Endothelial cell (in vitro differentiated cells): Measurements from ENCODE around the gene ZNF469. TPM values are rescaled to one million over a fixed set of nuclear protein-coding genes. Genes with fewer than 3 reads are reported as not detected.

ENCODE experiments used
- DNase-seq: peaks from one replicate; pipeline ENCODE4 v3.0.0; 2021; ENCODE audit warnings: low spot score
- H3K27ac Mint-ChIP-seq: one replicate; pipeline ENCODE4 v1.8.0; 2021; ENCODE audit warnings: mixed read lengths, inconsistent platforms; ENCODE audit not compliant: unreplicated experiment
- H3K27me3 Mint-ChIP-seq: one replicate; pipeline ENCODE4 v1.8.0; 2021; ENCODE audit warnings: mild to moderate bottlenecking, moderate library complexity, mixed read lengths, inconsistent platforms; ENCODE audit not compliant: unreplicated experiment
- H3K36me3 Mint-ChIP-seq: one replicate; pipeline ENCODE4 v1.8.0; 2021; ENCODE audit warnings: mild to moderate bottlenecking, low read depth, mixed read lengths, inconsistent platforms; ENCODE audit not compliant: unreplicated experiment
- H3K4me1 Mint-ChIP-seq: one replicate; pipeline ENCODE4 v1.8.0; 2021; ENCODE audit warnings: mild to moderate bottlenecking, mixed read lengths, inconsistent platforms; ENCODE audit not compliant: unreplicated experiment
- H3K4me3 Mint-ChIP-seq: one replicate; pipeline ENCODE4 v1.8.0; 2021; ENCODE audit warnings: mild to moderate bottlenecking, mixed read lengths, inconsistent platforms; ENCODE audit not compliant: unreplicated experiment
- H3K9me3 Mint-ChIP-seq: one replicate; pipeline ENCODE4 v1.8.0; 2021; ENCODE audit warnings: mixed read lengths, inconsistent platforms; ENCODE audit not compliant: unreplicated experiment
- total RNA-seq: library from RNA; stranded (reverse); fragmentation: NEBNext Ultra II Directional; extraction: Animal tissue kit (Norgen Biotek cat#: 25700); gene quantifications from one replicate; pipeline ENCODE4 v1.2.1, GENCODE V29; 2021; ENCODE audit not compliant: unreplicated experiment
- TF ChIP-seq, protein P1 (sequence below): fragments of 200-600 bp; sonication (generic); IDR thresholded peaks from one replicate; pipeline ENCODE4 v1.5.0; 2021; ENCODE audit warnings: antibody characterized with exemption; ENCODE audit not compliant: unreplicated experiment

Gene ZNF469
- total RNA-seq, 1 donor from 2014 or later = 14.7 TPM

DNA sequence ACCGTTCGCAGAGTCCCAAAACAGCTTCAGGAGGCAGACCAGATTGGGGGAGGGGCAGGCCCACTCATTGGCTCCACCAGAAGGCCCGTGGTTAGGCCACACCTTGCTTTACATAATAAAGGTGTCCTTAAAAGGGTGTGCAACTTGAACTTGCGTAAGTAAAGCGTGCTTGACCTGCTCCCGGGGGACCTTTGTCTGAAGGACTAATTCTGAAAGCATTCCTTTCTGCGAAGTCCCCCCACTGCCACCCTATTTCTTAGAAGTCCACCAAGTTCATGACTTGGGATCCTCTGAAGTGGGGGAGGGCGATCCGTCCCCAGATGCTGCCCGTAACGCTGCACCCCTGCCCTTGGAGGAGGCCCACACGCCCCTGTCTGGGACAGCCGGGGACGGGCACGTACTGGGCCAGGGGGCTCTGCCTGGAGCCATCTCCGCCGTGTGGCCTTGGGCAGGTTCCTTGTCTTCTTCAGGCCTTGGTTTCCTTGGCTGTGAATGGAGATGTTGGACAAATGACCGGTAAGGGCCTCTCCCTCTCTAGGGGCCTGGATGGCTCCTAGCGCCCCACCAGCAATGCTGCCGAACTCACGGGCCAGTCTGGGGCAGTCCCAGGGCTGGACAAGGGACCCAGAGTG lies 823 bp upstream of the ZNF469 start:
- DNase-seq = no peak
- Mint-ChIP-seq H3K4me3 (no peak overlapping the region), H3K36me3 (no peaks in the 10 kb centered on the region), H3K4me1 (peaks cover 4% of the 10 kb centered on the region), H3K27me3 (peaks cover 22% of the 10 kb centered on the region), H3K27ac (no peak overlapping the region), H3K9me3 (no peaks in the 10 kb centered on the region)
- TF ChIP-seq, protein P1, sequence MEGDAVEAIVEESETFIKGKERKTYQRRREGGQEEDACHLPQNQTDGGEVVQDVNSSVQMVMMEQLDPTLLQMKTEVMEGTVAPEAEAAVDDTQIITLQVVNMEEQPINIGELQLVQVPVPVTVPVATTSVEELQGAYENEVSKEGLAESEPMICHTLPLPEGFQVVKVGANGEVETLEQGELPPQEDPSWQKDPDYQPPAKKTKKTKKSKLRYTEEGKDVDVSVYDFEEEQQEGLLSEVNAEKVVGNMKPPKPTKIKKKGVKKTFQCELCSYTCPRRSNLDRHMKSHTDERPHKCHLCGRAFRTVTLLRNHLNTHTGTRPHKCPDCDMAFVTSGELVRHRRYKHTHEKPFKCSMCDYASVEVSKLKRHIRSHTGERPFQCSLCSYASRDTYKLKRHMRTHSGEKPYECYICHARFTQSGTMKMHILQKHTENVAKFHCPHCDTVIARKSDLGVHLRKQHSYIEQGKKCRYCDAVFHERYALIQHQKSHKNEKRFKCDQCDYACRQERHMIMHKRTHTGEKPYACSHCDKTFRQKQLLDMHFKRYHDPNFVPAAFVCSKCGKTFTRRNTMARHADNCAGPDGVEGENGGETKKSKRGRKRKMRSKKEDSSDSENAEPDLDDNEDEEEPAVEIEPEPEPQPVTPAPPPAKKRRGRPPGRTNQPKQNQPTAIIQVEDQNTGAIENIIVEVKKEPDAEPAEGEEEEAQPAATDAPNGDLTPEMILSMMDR = no peak

DNA sequence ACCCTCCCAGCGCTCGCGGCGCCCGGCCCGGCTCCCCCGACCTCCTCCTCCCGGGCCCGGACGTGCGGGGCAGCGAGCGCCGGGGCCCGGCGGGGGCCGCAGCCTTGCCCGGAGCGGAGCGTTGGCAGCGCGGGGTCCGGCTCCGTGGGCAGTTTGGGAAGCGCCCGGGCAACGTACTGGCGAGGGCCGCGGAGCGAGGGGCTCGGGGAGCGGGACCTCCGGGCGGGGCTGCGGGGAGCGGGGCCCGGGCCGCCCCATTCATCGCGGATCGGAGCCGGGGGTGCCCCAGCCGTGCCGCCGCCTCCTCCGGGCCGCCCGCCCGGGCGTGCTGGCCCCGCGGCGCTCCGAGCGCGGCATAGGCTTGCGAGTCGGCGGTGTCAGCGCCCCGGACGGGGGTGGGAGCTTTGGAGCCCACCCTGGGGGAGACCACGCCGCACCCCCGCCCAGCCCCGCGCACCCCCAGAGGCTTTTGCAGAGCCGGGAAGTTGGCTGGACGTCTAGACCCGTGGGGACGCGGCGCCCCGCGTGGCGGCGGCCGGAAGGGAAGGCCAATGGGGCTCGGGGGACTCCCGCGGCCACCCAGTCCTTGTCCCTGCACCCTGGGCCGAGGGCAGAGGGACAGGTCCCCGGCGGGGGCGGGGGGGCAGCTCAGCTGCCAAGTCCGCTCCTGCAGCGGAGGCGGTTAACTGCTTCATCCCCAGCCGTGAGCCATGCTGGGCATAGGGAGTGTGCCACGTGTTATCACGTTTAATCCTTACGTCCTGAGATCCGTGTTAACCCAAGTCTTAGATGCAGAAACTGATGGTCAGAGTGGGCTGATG lies 852 bp downstream of the ZNF469 start:
- Mint-ChIP-seq H3K36me3 (no peaks in the 10 kb centered on the region), H3K4me1 (peaks cover 4% of the 10 kb centered on the region), H3K4me3 (no peak overlapping the region), H3K9me3 (no peaks in the 10 kb centered on the region), H3K27me3 (peaks cover 22% of the 10 kb centered on the region), H3K27ac (no peak overlapping the region)
- DNase-seq = no peak
- TF ChIP-seq, protein P1 = no peak

DNA sequence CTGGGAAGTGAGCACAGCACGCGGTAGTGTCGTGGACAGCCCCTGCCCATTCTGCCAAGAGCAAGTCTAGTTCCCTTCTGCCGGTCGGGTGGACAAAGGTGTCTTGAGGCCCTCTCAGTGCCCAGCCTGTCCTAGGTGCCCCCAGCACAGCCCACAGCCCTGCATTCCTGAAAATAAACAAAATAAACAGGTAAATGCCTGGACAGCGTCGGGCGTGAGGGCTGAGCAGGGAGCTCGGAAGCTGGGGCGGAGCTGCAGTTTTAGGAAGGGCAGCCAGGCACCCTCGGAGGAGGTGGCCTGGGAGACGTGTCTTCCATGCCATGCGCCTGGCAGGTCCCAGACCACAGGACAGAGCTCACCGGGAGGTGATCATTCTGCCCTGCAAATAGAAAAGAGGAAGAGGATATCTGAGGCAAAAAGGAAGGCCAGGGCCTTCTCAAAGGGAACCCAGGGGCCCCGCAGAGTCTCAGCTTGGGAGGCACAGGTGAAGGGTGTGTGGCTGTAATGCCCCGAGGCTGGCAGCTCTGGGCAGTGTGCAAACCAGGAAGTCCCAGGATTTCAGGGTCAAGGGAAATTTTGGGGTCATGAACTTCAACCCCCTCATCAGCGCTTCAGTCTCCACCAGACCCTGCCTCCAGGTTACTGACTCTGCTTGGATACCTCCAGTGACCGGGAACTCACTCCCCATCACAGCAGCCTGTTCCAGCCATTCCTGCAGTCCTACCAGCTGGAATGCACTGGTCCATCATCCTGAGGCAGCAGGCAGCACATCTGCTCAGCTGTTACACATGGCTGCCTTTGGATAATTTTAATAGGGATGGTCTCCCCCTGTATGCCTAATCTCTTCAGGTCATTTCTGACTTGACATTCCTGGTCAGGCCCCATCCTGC lies 1.7 kb downstream of the ZNF469 start:
- Mint-ChIP-seq H3K27ac (no peak overlapping the region), H3K4me1 (peaks cover 4% of the 10 kb centered on the region), H3K27me3 (peaks cover 26% of the 10 kb centered on the region), H3K9me3 (no peaks in the 10 kb centered on the region), H3K4me3 (no peak overlapping the region), H3K36me3 (no peaks in the 10 kb centered on the region)
- TF ChIP-seq, protein P1 = no peak
- DNase-seq = no peak

DNA sequence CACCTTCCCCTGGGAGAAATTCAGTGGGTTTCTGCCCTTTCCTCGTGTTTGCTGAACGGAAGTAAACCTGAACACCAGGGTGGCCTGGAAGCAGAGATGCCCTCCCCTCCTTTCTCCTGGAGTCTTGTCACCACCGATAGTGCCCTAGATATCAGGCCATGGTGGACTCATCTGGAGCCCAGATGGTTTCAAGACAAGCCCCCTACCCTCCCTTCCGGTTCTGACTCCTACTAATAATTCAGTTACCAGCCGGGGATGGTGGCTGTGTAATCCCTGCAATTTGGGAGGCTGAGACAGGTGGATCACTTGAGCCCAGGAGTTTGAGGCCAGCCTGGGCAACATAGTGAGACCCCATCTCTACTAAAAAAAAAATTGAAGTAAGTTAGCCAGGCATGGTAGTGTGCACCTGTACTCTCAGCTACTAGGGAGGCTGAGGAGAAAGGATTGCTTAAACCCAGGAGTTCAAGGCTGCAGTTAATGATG lies 2.4 kb downstream of the ZNF469 start:
- no peak overlapping the region for H3K4me3 Mint-ChIP-seq
- peaks cover 27% of the 10 kb centered on the region for H3K27me3 Mint-ChIP-seq
- TF ChIP-seq, protein P1 = no peak
- H3K4me1 Mint-ChIP-seq = peaks cover 4% of the 10 kb centered on the region
- no peaks in the 10 kb centered on the region for H3K9me3 Mint-ChIP-seq
- no peaks in the 10 kb centered on the region for H3K36me3 Mint-ChIP-seq
- DNase-seq = no peak
- H3K27ac Mint-ChIP-seq = no peak overlapping the region
